Fibroblast of lung (primary cell): ENCODE measurements around the gene TPSG1. TPM values are rescaled to one million over a fixed set of nuclear protein-coding genes. Genes with fewer than 3 reads are reported as not detected.

ENCODE experiments used
- DNase-seq, 2 donors: peaks; one replicate each; pipeline versions ENCODE4 v3.0.0 to v3.0.0-alpha.2; 2010; ENCODE audit warnings: low read depth in 2 of 2
- H2AFZ ChIP-seq: 2 replicates; pipeline ENCODE4 v1.5.1; 2012; ENCODE audit warnings: low read length, control low read depth, inconsistent platforms
- H3K27ac ChIP-seq: 2 replicates; pipeline ENCODE4 v1.5.1; 2011; ENCODE audit warnings: low read length, control low read depth; ENCODE audit not compliant: insufficient read depth
- H3K27me3 ChIP-seq: 2 replicates; pipeline ENCODE4 v1.5.1; 2011; ENCODE audit warnings: mild to moderate bottlenecking, low read length; ENCODE audit not compliant: control insufficient read depth, insufficient read depth
- H3K36me3 ChIP-seq: 2 replicates; pipeline ENCODE4 v1.5.1; 2011; ENCODE audit warnings: low read length; ENCODE audit not compliant: control insufficient read depth, insufficient read depth
- H3K4me1 ChIP-seq: 2 replicates; pipeline ENCODE4 v1.5.1; 2011; ENCODE audit warnings: low read length; ENCODE audit not compliant: control insufficient read depth, insufficient read depth; ENCODE audit errors: extremely low read depth
- H3K4me2 ChIP-seq: 2 replicates; pipeline ENCODE4 v1.5.1; 2011; ENCODE audit warnings: low read length, control low read depth; ENCODE audit not compliant: insufficient read depth; ENCODE audit errors: extremely low read depth
- H3K4me3 ChIP-seq, 4 experiments: fragments of 200-600 bp in 1 of 4; sonication (generic) in 1 of 4; replicated peaks in 1 of 4; 2 replicates each; pipeline ENCODE4 v1.5.1; 2011 to 2016; ENCODE audit warnings: low read length in 4 of 4, low read depth in 3 of 4, mild to moderate bottlenecking in 3 of 4, control low read depth in 2 of 4, inconsistent platforms in 1 of 4, mixed read lengths in 1 of 4; ENCODE audit not compliant: insufficient read depth in 1 of 4; ENCODE audit errors: control extremely low read depth in 1 of 4
- H3K79me2 ChIP-seq: 2 replicates; pipeline ENCODE4 v1.5.1; 2012; ENCODE audit warnings: mild to moderate bottlenecking, low read length, inconsistent platforms; ENCODE audit not compliant: control insufficient read depth, insufficient read depth
- H3K9ac ChIP-seq: 2 replicates; pipeline ENCODE4 v1.5.1; 2011; ENCODE audit warnings: mild to moderate bottlenecking, low read length, control low read depth; ENCODE audit not compliant: insufficient read depth
- H3K9me3 ChIP-seq: 2 replicates; pipeline ENCODE4 v1.5.1; 2012; ENCODE audit warnings: low read depth, low read length; ENCODE audit not compliant: control insufficient read depth, insufficient read depth
- H4K20me1 ChIP-seq: 2 replicates; pipeline ENCODE4 v1.5.1; 2011; ENCODE audit warnings: low read length; ENCODE audit not compliant: control insufficient read depth, insufficient read depth; ENCODE audit errors: extremely low read depth
- CTCF ChIP-seq, 2 donors: IDR thresholded peaks in 1 of 2; conservative IDR thresholded peaks in 1 of 2; 1 replicate in 1 of 2; 2 replicates in 1 of 2; pipeline ENCODE4 v1.5.1; 2011 to 2012; ENCODE audit warnings: low read length in 2 of 2, control low read depth in 1 of 2, inconsistent platforms in 1 of 2, low read depth in 1 of 2, mild to moderate bottlenecking in 1 of 2
- EZH2 ChIP-seq: IDR thresholded peaks from 2 replicates; pipeline ENCODE4 v1.5.1; 2012; ENCODE audit warnings: low read length, control low read depth, mild to moderate bottlenecking; ENCODE audit errors: missing control alignments
- polyA plus RNA-seq, 2 donors: library from polyadenylated mRNA; depleted of rRNA in 1 of 2; stranded (reverse) in 1 of 2; unstranded in 1 of 2; fragments of >200 nt; gene quantifications; 2 replicates each; pipeline ENCODE4 v1.2.1, GENCODE V29; 2011 to 2012; ENCODE audit warnings: missing spikeins in 1 of 2
- total RNA-seq: library from RNA; depleted of rRNA; stranded (reverse); fragments of >200 nt; gene quantifications from 2 replicates; pipeline ENCODE4 v1.2.1, GENCODE V29; 2014

TPSG1 gene
- total and polyA plus RNA-seq, 2 donors (not counting 1 experiment from before 2014, with no cell fraction given): not detected

GRCh38 chr16:1214719-1215118 is 10.3 kb downstream of the TPSG1 start:
- H3K9ac ChIP-seq: no peak overlapping the region
- H3K79me2 ChIP-seq: no peaks in the 10 kb centered on the region
- H3K36me3 ChIP-seq: no peaks in the 10 kb centered on the region
- no peaks in the 10 kb centered on the region for H3K4me1 ChIP-seq
- no peak overlapping the region for H3K27ac ChIP-seq
- H3K9me3 ChIP-seq: no peaks in the 10 kb centered on the region
- H2AFZ ChIP-seq: no peak overlapping the region
- no peak overlapping the region for H3K4me2 ChIP-seq
- no peak for TF ChIP-seq CTCF (conservative IDR thresholded peaks at IDR 0.05 in 1 of 2, IDR thresholded peaks at IDR 0.05 in 1 of 2; ENCODE audit: low read depth in 1 of 2, low read length in 2 of 2)
- TF ChIP-seq EZH2: no peak
- DNase-seq: no peak
- H3K4me3 ChIP-seq: no peak overlapping the region
- H4K20me1 ChIP-seq: no peaks in the 10 kb centered on the region
- no peaks in the 10 kb centered on the region for H3K27me3 ChIP-seq

- no peak for TF ChIP-seq EZH2
- no peak for TF ChIP-seq CTCF (conservative IDR thresholded peaks at IDR 0.05 in 1 of 2, IDR thresholded peaks at IDR 0.05 in 1 of 2; ENCODE audit: low read depth in 1 of 2, low read length in 2 of 2)
- Histone ChIP-seq H2AFZ (no peak overlapping the region), H4K20me1 (no peaks in the 10 kb centered on the region), H3K4me2 (no peak overlapping the region), H3K27me3 (no peaks in the 10 kb centered on the region), H3K36me3 (no peaks in the 10 kb centered on the region), H3K27ac (no peak overlapping the region), H3K79me2 (no peaks in the 10 kb centered on the region), H3K4me3 (no peak overlapping the region), H3K4me1 (no peaks in the 10 kb centered on the region), H3K9ac (no peak overlapping the region), H3K9me3 (no peaks in the 10 kb centered on the region)
- DNase-seq: no peak
Measured at GRCh38 chr16:1213796-1214372, 11.2 kb downstream of the TPSG1 start.

GRCh38 chr16:1213231-1213630 is 11.8 kb downstream of the TPSG1 start:
- Histone ChIP-seq H3K36me3 (no peaks in the 10 kb centered on the region), H3K4me3 (no peak overlapping the region), H3K79me2 (no peaks in the 10 kb centered on the region), H3K27me3 (no peaks in the 10 kb centered on the region), H3K4me2 (no peak overlapping the region), H3K9ac (no peak overlapping the region), H3K4me1 (no peaks in the 10 kb centered on the region), H2AFZ (no peak overlapping the region), H3K9me3 (no peaks in the 10 kb centered on the region), H4K20me1 (no peaks in the 10 kb centered on the region), H3K27ac (no peak overlapping the region)
- TF ChIP-seq CTCF (conservative IDR thresholded peaks at IDR 0.05 in 1 of 2, IDR thresholded peaks at IDR 0.05 in 1 of 2; ENCODE audit: low read depth in 1 of 2, low read length in 2 of 2) (no peak), EZH2 (no peak)
- no peak for DNase-seq
